Measurements from ENCODE around the gene ZNF217.
"Not testable (repeated sequence)": the region's sequence is repeated elsewhere in the genome, so short reads cannot be mapped to it uniquely, and the experiment has no call there.

Gene ZNF217

DNA sequence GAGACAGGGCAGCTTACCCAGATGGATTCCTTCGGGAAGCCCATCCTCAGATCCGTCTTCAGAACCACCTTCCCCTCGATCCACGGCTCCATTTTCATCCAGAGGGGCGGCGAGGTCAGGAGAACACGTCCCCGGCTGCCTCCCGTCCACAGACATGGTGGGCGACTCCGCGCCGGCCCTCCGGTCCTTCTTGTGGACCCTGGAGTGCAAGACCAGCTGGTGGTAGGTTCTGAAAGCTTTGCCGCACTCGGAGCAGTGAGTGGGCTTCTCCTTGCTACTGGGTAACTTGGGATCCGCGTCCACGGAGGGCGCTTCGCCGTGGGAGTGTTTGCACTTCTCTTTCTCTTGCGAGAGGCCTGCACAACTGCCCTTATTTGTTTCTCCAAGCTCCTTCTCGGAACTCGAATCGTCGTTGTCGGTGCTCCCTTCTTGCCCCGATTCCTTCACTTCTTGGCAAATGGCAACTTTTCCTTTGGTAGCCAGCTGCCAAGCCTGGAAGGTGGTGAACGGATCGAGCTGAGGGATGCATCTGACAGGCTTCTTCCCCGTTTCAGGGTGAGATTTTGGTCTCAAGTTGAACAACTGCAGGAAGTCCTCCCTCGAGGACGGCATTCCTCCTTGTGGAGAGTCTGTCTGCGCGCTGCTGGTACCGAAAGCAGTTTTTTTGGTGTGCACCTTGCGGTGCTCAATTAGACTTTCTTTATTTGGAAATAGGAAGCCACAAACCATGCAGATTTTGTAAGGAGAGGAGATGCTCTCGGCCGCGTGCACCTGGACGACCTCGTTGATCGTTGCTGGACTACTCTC, 12.0 kb downstream of the ZNF217 start:
- DNase-seq = no peak

GRCh38 chr20:53580376-53581111, 13.1 kb downstream of the ZNF217 start:
- no peak for DNase-seq

DNA sequence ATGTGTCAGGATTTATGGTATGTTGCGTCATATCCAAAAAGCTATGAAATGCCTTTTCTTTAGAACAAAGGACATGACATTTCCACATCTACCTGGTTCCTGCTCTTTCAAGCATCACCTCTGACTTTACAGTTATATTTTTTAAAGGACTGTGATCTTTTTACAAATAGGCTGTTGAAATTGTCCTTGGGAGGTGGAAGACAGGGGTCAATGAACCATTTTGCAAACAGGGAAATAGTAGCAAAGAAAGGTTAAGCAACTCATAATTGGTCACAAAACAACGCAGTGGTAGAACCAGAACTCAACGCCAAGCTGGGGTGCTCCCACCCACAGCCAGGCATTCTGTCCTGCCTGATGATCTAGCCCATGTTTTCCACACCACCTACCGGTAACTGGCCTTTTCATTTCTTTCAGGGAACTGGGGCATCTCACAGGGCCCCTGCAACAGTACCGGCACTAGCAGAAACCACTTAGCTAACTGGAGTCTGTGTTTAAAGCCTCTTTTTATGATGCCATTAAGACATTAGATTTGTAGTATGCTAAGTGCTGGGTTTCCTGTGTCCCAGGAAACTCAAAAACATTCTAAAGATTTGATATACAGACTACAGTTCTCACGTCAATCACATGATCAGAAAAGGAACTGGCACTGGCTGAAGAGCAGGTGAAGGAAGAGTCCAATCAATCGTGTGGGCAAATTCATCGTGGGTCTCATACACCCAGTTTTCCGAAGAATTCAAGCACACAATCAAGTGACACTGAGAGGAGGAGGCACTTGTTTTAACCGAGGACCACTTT, 13.9 kb downstream of the ZNF217 start:
- DNase-seq = no peak

- DNase-seq = no peak
Observed at GRCh38 chr20:53579266-53579580, 14.4 kb downstream of the ZNF217 start.

DNA sequence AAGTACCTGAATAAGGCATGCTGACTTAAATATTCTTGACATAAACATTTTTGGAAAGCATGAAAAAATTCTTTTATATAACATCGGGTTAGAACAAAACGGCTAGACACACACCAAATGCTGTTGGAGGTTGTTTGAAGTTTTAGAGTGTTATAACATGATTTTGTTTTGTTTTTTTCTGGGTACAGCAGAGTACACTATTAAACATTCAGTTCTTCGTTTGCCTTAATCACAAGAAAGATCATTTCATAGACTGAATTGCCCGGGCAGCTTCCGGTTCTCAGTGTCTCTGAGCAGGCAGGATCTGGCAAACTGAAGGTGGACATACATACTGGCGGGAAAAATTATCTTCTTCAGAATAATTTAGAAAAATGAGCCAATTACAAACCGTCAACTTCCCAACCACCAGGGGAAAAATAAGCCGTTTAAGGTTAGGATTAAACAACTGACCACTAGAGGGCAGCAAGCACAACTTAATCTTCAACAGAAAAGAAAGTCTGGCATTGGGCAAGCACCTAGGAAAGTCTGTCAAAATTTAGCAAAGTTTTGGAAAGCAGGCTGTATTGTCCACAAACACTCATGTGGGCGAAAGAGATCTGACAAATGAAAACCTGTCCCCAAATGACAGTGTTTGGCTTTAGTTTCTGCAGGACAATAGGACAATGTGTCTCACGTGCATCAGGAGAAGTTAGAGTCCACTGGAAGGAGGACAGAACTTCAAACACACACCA, 15.0 kb downstream of the ZNF217 start:
- DNase-seq = no peak

- no peak for DNase-seq
Observed at GRCh38 chr20:53576586-53577318, 16.9 kb downstream of the ZNF217 start.

DNA sequence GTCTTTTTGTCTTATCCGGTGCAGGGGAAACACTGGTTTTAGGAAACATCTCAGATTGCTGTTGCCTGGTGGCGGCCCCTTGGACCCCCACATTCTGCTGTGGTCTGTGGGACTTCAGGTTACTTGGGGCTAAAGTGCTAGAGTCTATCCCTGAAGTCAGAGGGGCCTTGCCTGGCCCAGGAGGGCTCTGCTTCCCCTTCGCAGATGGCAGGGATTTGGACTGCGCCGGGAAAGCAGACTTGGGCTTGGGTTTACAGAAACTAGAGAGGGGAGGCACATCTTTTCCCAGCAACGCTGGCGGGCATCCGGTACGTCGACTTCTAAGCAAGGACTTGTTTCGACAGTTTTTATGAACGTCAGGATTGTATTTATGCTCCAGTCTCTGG, 17.5 kb downstream of the ZNF217 start:
- DNase-seq = no peak

DNA sequence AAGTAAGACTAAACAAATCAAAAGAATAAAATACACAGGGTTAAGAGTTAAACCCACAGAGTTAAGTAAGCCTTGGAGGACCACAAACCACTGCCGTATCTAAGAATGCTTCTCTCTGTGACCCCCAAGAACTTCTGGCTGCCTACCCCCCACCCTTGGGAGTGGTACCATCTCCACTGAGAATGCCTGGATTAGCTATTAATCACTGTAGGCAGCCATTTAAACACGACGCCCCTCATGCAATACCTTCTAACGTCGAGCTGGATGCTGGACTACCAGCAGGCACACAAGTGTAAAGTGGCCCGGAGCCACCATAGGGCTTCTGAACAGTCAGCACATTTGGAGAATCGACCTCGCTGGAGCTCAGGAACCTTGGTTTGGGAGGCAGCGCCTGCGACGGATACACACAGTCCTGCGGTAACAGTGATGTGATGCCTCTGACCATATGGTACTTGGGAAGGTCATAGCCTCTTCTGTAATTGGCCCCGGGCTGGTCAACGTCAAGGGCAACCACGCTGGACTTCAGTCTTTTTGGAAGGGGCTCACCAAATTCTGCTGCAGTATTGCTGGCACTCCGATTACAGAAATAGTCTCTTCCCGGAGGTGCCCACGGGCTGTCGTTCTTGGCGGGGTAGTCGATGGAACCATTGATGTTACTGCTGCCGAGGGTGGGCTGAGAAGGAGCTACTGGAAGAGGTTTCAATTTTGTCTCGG, 18.0 kb downstream of the ZNF217 start:
- DNase-seq = no peak

DNA sequence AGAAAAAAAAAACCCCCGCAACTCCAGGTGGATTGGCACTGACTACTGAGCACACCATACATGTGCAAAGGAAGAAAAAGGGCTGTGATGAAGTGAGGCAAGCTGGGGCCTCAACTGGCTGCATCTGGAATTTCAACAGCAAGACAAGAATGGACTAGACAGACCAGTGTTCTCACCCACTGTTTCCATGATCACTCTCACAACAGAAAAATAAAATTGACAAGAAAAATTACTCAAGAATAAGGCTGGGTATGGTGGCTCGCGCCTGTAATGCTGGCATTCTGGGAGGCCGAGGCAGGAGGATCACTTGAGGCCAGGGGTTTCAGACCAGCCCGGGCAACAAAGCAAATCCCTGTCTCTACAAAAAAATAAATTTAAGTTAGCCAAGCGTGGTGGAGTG, 18.8 kb downstream of the ZNF217 start:
- no peak for DNase-seq

DNA sequence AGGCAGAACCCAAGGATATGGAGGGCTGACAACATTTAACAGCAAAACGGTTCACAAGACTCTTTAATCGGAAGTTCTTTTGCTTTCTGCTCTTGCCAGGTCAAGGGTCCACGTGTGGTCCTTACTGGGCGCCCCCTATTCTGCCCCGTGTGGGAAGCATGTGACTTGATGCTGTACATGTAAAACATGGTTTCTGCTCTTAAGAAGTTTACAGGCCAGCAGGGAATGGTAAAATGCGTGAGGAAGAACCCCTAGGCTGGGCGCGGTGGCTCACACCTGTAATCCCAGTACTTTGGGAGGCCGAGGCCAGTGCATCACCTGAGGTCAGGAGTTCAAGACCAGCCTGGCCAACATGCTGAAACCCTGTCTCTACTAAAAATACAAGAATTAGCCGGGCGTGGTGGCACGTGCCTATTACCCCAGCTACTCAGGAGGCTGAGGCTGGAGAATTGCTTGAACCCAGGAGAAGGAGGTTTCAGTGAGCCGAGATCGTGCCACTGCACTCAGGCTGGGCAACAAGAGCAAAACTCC, 19.3 kb downstream of the ZNF217 start:
- no peak for DNase-seq

DNA sequence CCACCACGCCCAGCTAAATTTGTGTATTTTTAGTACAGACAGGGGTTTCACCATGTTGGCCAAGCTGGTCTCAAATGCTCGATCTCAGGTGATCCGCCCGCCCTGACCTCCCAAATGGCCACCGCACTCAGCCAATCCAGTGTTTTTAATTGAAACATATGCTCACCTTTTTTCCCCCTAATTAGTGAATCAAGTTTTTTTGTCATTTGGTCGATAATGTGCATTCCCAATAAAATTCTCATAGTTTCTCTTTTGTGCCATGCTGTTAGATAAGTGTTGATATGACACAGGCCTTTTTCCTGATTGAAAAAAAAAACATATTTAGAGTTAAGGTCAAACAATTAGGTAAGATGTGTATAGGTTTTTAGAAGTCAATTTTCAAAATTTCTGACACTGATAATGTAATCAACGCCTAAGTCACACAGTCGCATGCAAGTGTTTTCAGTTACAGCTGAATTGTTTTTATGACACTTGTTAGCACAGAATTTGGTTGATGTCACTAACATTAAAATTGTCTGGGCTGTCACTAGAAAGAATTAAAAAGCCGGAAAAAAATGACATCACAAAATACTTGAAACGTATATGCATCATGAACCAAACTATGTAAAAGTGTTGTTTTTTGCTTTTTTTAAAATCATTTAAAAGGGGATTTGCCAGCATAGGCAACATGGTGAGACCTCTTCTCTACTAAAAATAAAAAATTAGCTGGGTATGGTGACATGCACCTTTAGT, 21.9 kb downstream of the ZNF217 start:
- DNase-seq = no peak

DNA sequence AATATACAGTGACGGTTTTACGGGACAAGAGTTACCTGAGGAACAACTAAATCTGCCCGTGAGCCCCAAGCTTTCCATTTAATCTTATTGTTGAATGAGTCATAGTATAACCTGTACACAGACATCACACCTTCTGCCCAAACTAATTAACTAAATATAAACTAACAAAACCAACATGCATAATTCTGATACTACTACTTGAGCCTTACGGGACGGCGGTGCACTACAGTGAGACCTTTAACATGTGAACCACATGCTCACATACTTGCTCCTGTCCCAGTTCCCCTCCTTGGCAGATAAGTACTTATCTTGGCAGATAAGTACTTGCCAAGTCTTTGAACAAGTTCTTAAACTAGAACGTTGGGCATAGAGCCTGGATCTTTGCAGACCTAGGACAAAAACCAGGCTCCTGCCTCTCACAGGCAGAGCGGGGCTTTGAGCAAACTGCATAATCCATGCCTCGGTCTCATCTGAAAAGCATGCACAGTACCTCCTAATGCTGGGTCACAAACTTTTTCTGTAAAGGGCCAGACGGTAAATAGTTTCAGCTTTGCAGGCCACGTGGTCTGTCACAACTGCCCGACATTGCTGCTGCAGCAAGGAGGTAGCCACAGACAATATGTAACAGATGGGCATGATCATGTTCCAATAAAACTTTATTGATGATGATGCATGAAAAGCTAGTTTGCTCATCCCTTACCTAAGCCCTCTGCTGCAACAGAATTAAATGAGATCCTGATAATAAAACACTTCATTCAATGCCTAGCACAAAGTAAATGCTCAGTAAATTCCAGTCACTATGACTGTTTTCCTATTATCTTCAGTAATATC, 23.0 kb downstream of the ZNF217 start:
- no peak for DNase-seq

DNA sequence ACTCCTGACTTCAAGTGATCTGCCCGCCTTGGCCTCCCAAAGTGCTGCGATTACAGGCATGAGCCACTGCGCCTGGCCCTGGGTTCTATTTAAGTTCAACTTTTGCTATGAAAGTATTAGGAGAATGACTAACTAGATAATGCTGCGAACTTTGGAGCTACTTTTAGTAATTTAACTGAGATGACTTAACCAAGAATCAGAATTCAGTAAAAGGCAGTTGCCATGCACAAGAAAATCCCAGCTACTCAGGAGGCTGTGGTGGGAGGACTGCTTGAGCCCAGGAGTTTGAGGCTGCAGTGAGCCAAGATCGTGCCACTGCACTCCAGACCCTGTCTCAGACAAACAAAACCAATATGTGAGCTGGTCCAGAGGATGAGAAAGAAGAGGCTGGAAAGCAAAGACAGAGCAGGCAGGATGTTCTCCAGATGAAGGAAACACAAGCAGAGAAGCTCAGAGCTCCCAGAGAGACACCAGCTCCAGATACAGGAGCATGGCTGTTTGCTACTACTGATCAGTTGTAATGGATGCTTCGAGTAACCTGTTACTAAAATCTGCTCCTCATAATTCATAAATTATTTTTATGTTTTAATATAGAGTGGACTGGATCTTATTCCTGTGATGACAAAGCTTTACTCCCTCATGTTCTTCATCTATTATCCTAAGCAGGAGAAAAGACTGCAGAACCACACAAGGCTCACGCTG, 23.9 kb downstream of the ZNF217 start:
- no peak for DNase-seq

GRCh38 chr20:53569005-53569404, 24.6 kb downstream of the ZNF217 start:
- DNase-seq = no peak

GRCh38 chr20:53568351-53568750, 25.3 kb downstream of the ZNF217 start:
- DNase-seq = no peak

DNA sequence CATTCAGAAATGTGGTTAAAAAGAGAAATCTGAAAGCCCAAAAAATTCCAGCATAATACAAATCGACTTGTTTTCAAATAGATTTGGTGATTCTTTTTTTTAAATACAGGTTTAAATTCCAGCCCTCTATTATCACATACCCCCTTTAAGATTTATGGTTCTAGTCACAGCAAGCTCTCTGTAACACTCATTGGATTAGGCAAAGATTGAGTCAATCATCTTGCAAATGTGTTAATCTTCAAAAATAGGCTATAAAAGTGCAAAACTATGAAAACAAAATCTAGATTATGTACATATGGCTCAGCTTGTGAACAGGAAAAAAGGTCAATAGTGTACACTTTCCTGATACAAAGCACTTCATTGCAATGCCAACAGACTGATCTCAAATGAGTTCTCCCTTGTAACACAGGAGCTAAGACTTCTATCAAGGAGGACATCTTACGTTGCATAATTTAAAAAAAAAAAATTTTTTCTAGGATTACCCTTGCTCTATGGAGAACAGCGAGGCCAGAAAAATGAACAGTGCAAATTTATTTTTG, 26.2 kb downstream of the ZNF217 start:
- DNase-seq = no peak

GRCh38 chr20:53566623-53567022, 27.0 kb downstream of the ZNF217 start:
- not testable (repeated sequence) for DNase-seq

GRCh38 chr20:53565254-53565653, 28.4 kb downstream of the ZNF217 start:
- DNase-seq = no peak

All from stimulated activated CD4-positive, alpha-beta T cell treated with anti-CD3 and anti-CD28 coated beads, Interleukin-12 subunit alpha, Interleukin-12 subunit beta, amount 100 ng/mL, for 4 hours (primary cell).